Lung microvascular endothelial cell (primary cell): Measurements from ENCODE around the gene TRA2B. TPM values are rescaled to one million over a fixed set of nuclear protein-coding genes. Genes with fewer than 3 reads are reported as not detected.

Experiments used
- DNase-seq, 2 donors: peaks; one replicate each; pipeline versions ENCODE4 v3.0.0 to v3.0.0-alpha.2; 2010; ENCODE audit warnings: low read depth in 2 of 2
- total RNA-seq: library from RNA; depleted of rRNA; stranded (reverse); fragments of >200 nt; gene quantifications from 2 replicates; pipeline ENCODE4 v1.2.1, GENCODE V29; 2014

TRA2B gene
- total RNA-seq, 1 donor from 2014 or later, result 121 TPM

- DNase-seq, result no peak
These were observed 63.7 kb downstream of the TRA2B start for GRCh38 chr3:185874119-185874518.

- no peak for DNase-seq
These were observed 70.2 kb downstream of the TRA2B start for GRCh38 chr3:185867650-185868049.

- no peak for DNase-seq
These were observed 70.8 kb downstream of the TRA2B start for GRCh38 chr3:185866995-185867394.

- DNase-seq, result no peak
These were observed 71.3 kb downstream of the TRA2B start for GRCh38 chr3:185866555-185866954.

Other genes with a start within 250 kb of the TRA2B start
- gene IGF2BP2, start 113.0 kb downstream of the TRA2B start, total RNA-seq, result 19.0 and 24.4 TPM in 2 replicates
- gene ETV5, start 171.1 kb upstream of the TRA2B start, total RNA-seq, result 12.7 and 20.9 TPM in 2 replicates